A549 (cell line): ENCODE measurements around the gene THAP7. TPM values are rescaled to one million over a fixed set of nuclear protein-coding genes. Genes with fewer than 3 reads are reported as not detected.

Experiments
- ATAC-seq, 2 experiments: fragments of 200-7000 bp in 1 of 2; fragments of >200 bp in 1 of 2; cut with Nextera tagmentation in 1 of 2; cut with Tn5 transposase in 1 of 2; 3 replicates each; pipeline versions ENCODE4 v1.8.0 to v1.9.1; 2018 to 2020; ENCODE audit warnings: mild to moderate bottlenecking in 1 of 2, moderate library complexity in 1 of 2
- CTCF ChIA-PET: fragments of 300-600 bp; sonication (Branson Sonifier 250); formaldehyde crosslinking; extraction: SDS; loops from one replicate; lab custom pipeline; 2021; ENCODE audit warnings: antibody characterized with exemption, inconsistent platforms; lab: Yijun Ruan, JAX
- POLR2A ChIA-PET: fragments of 350-600 bp; formaldehyde crosslinking; extraction: SDS; loops from one replicate; lab custom pipeline; 2021; ENCODE audit warnings: antibody characterized with exemption, inconsistent platforms; lab: Yijun Ruan, JAX
- DNase-seq, 2 experiments: peaks; one replicate each; pipeline versions ENCODE4 v3.0.0 to v3.0.0-alpha.2; 2011 to 2016; ENCODE audit warnings: low read depth in 1 of 2, low spot score in 1 of 2
- FAIRE-seq: peaks from 2 replicates; lab custom pipeline; 2011; peaks lifted over from hg19 to GRCh38; lab: Jason Lieb, UNC
- H3K27ac ChIP-seq, 2 experiments: fragments of >200 bp; sonication (Bioruptor Twin); formaldehyde crosslinking; 3 replicates each; pipeline ENCODE4 v1.5.1; 2016 to 2017
- H3K4me1 ChIP-seq: fragments of >200 bp; sonication (Bioruptor Twin); formaldehyde crosslinking; 3 replicates; pipeline ENCODE4 v1.6.1; 2016
- H3K4me2 ChIP-seq: fragments of >200 bp; sonication (Bioruptor Twin); formaldehyde crosslinking; 3 replicates; pipeline ENCODE4 v1.6.1; 2016
- H3K4me3 ChIP-seq: fragments of >200 bp; sonication (Bioruptor Twin); formaldehyde crosslinking; 3 replicates; pipeline ENCODE4 v1.5.1; 2016
- H3K9me3 ChIP-seq: fragments of >200 bp; sonication (Bioruptor Twin); formaldehyde crosslinking; 3 replicates; pipeline ENCODE4 v1.6.1; 2016
- BHLHE40 ChIP-seq: IDR thresholded peaks from 2 replicates; pipeline ENCODE4 v1.6.1; 2012; ENCODE audit warnings: low read depth, low read length, inconsistent platforms
- CBX2 ChIP-seq: fragments of 200-600 bp; sonication (generic); IDR thresholded peaks from 2 replicates; pipeline ENCODE4 v1.6.1; 2016; ENCODE audit warnings: low read depth, mild to moderate bottlenecking, borderline replicate concordance
- CBX8 ChIP-seq: fragments of 200-600 bp; sonication (generic); IDR thresholded peaks from 2 replicates; pipeline ENCODE4 v1.6.1; 2016
- CEBPB ChIP-seq, 2 experiments: fragments of >200 bp in 1 of 2; sonication (Bioruptor Twin) in 1 of 2; formaldehyde crosslinking in 1 of 2; IDR thresholded peaks; 2 replicates each; pipeline ENCODE4 v1.6.1; 2012 to 2016
- E2F6 ChIP-seq: IDR thresholded peaks from 2 replicates; pipeline ENCODE4 v1.6.1; 2012; ENCODE audit warnings: low read depth, borderline replicate concordance
- FOSB ChIP-seq: fragments of 250-450 bp; sonication (Bioruptor Pico); IDR thresholded peaks from 2 replicates; pipeline ENCODE4 v1.5.0; 2020; ENCODE audit warnings: mild to moderate bottlenecking, moderate library complexity
- FOSL2 ChIP-seq, 2 experiments: fragments of 450-650 bp in 1 of 2; fragments of >200 bp in 1 of 2; sonication (Bioruptor Twin) in 1 of 2; formaldehyde crosslinking; IDR thresholded peaks; 2 replicates each; pipeline versions ENCODE4 v1.5.0 to v1.6.1; 2016 to 2020; ENCODE audit warnings: mild to moderate bottlenecking in 1 of 2, moderate library complexity in 1 of 2
- HES2 ChIP-seq: fragments of >200 bp; sonication (Bioruptor Twin); formaldehyde crosslinking; IDR thresholded peaks from 2 replicates; pipeline ENCODE4 v1.6.1; 2016
- HOXB13 ChIP-seq: fragments of 250-450 bp; sonication (Bioruptor Pico); IDR thresholded peaks from 2 replicates; pipeline ENCODE4 v1.5.0; 2020; ENCODE audit warnings: low read depth, mild to moderate bottlenecking, moderate library complexity
- JUN ChIP-seq, 2 experiments: fragments of >200 bp; sonication (Bioruptor Twin); formaldehyde crosslinking; IDR thresholded peaks; 2 replicates in 1 of 2; 3 replicates in 1 of 2; pipeline ENCODE4 v1.6.1; 2016 to 2017
- MYC ChIP-seq: IDR thresholded peaks from 2 replicates; pipeline ENCODE4 v1.6.1; 2012; ENCODE audit warnings: mild to moderate bottlenecking, inconsistent platforms, low read length, improper control_type of control experiment, borderline replicate concordance
- NPAS2 ChIP-seq: fragments of 250-450 bp; sonication (Bioruptor Pico); IDR thresholded peaks from 2 replicates; pipeline ENCODE4 v1.8.0; 2022; ENCODE audit warnings: mild to moderate bottlenecking, moderate library complexity, borderline replicate concordance
- RCOR1 ChIP-seq: fragments of 150-350 bp; IDR thresholded peaks from 2 replicates; pipeline ENCODE4 v1.6.1; 2014; ENCODE audit warnings: antibody characterized with exemption, low read length, low read depth
- REST ChIP-seq: fragments of 200-600 bp; sonication (generic); IDR thresholded peaks from 2 replicates; pipeline ENCODE4 v1.6.1; 2016; ENCODE audit warnings: antibody characterized with exemption, mild to moderate bottlenecking, moderate library complexity
- SMC3 ChIP-seq: fragments of >200 bp; sonication (Bioruptor Twin); formaldehyde crosslinking; IDR thresholded peaks from 3 replicates; pipeline ENCODE4 v1.6.1; 2018; ENCODE audit warnings: inconsistent platforms
- TFCP2L1 ChIP-seq: fragments of 250-450 bp; sonication (Bioruptor Pico); IDR thresholded peaks from 2 replicates; pipeline ENCODE4 v1.5.0; 2021; ENCODE audit warnings: mild to moderate bottlenecking
- USF2 ChIP-seq: fragments of 450-650 bp; IDR thresholded peaks from 2 replicates; pipeline ENCODE4 v1.6.1; 2014; ENCODE audit warnings: antibody characterized with exemption
- ZNF302 ChIP-seq: fragments of 250-450 bp; sonication (Bioruptor Pico); IDR thresholded peaks from 2 replicates; pipeline ENCODE4 v1.9.0; 2021; ENCODE audit warnings: inconsistent platforms, mild to moderate bottlenecking, moderate library complexity
- ZSCAN20 ChIP-seq: fragments of 250-450 bp; sonication (Bioruptor Pico); IDR thresholded peaks from 2 replicates; pipeline ENCODE4 v1.8.0; 2022; ENCODE audit warnings: mild to moderate bottlenecking, moderate library complexity
- WGBS: methylation state at CpG from one replicate; pipeline ENCODE4 v1.1.6; 2017; ENCODE audit errors: missing lambda C conversion rate; 5-methylcytosine and 5-hydroxymethylcytosine counted together
- polyA plus RNA-seq, 4 experiments: library from polyadenylated mRNA; depleted of rRNA in 3 of 4; stranded (reverse); fragments of >200 nt; fragmentation: RNase III in 1 of 4; extraction: RNeasy Plus Mini Kit Qiagen cat#74134 plus additional on column Dnase treatment in 1 of 4; gene quantifications; 2 replicates in 3 of 4; 3 replicates in 1 of 4; pipeline ENCODE4 v1.2.3, GENCODE V29; 2011 to 2017

The THAP7 gene
- polyA plus RNA-seq, 2 of the 4 experiments (the other 2 are of a cell fraction), result 15.9 to 22.7 TPM

- Histone ChIP-seq H3K27ac (no peak overlapping the region), H3K4me3 (no peak overlapping the region), H3K9me3 (no peaks in the 10 kb centered on the region), H3K4me1 (no peaks in the 10 kb centered on the region), H3K4me2 (no peak overlapping the region)
- POLR2A ChIA-PET, result interaction anchor here (1.0 kb wide), 1 partner anchor 11 kb away, joined by 5 read pairs; the partner anchor contains the start of gene THAP7
- CTCF ChIA-PET, result interaction anchor here (0.7 to 1.7 kb wide), 4 partner anchors 9 to 106 kb away, joined by 3 to 5 read pairs (median 4); partner anchors contain the start of gene LZTR1
- WGBS, result 98% methylated on average over 8 of the region's 24 CpGs
- FAIRE-seq (no peak), ATAC-seq (no peak), DNase-seq (no peak)
- TF ChIP-seq FOSL2 (IDR thresholded peaks at IDR 0.05) (no peak), FOSL2 (CRISPR knock-in tag; IDR thresholded peaks at IDR 0.05) (no peak), RCOR1 (no peak), SMC3 (no peak), CEBPB (IDR thresholded peaks at IDR 0.05) (no peak), JUN (IDR thresholded peaks at IDR 0.05) (no peak), FOSB (CRISPR knock-in tag) (no peak), E2F6 (no peak), CBX8 (no peak), HES2 (no peak), BHLHE40 (no peak), USF2 (no peak), MYC (no peak), HOXB13 (CRISPR knock-in tag) (no peak), REST (no peak), ZNF302 (no peak), NPAS2 (CRISPR knock-in tag) (no peak), TFCP2L1 (CRISPR knock-in tag) (no peak)
Measured at GRCh38 chr22:20991252-20992055, 10.5 kb downstream of the THAP7 start.

GRCh38 chr22:20990184-20991180, 11.4 kb downstream of the THAP7 start:
- Histone ChIP-seq H3K4me1 (no peaks in the 10 kb centered on the region), H3K4me3 (no peak overlapping the region), H3K9me3 (no peaks in the 10 kb centered on the region), H3K4me2 (no peak overlapping the region), H3K27ac (no peak overlapping the region)
- FAIRE-seq (no peak), DNase-seq (no peak), ATAC-seq (no peak)
- CTCF ChIA-PET, result interaction anchor here (0.7 to 1.7 kb wide), 6 partner anchors 13 to 112 kb away, joined by 3 to 6 read pairs (median 3); partner anchors contain the start of gene CRKL
- WGBS, result 90% methylated on average over 17 of the region's 21 CpGs
- TF ChIP-seq CBX2 (no peak), USF2 (no peak), ZSCAN20 (CRISPR knock-in tag) (no peak), RCOR1 (no peak), CEBPB (IDR thresholded peaks at IDR 0.05) (no peak), HOXB13 (CRISPR knock-in tag) (no peak), E2F6 (no peak)
- POLR2A ChIA-PET, result interaction anchor here (1.0 to 1.5 kb wide), 2 partner anchors 8 to 12 kb away, joined by 5 to 7 read pairs; partner anchors contain the start of genes LZTR1 and THAP7
